GM04503 (cell line): Measurements from ENCODE around the gene LPCAT1.
"Not testable (repeated sequence)": the region's sequence is repeated elsewhere in the genome, so short reads cannot be mapped to it uniquely, and the experiment has no call there.

Experiments
- DNase-seq: peaks from one replicate; pipeline ENCODE4 v3.0.0-alpha.2; 2012; ENCODE audit warnings: low read depth

LPCAT1 gene

DNA sequence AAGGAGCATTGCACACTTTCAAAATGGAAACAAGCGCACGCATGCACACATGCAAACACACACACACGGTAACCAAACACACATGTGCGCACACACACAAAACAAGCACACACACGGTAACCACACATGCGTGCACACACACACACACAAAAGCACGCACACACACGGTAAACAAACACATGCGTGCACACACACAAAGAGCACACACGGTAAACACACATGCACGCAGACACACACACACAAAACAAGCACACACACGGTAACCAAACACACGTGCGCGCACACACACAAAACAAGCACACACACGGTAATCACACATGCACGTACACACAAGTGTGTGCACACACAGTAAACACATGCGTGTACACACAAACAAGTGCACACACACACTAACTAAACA is 59.2 kb downstream of the LPCAT1 start:
- no peak for DNase-seq

- DNase-seq = no peak
Measured at GRCh38 chr5:1464096-1464446, 59.7 kb downstream of the LPCAT1 start.

GRCh38 chr5:1463326-1464095 is 60.2 kb downstream of the LPCAT1 start:
- no peak for DNase-seq

GRCh38 chr5:1462358-1462757 is 61.4 kb downstream of the LPCAT1 start:
- DNase-seq = no peak

DNA sequence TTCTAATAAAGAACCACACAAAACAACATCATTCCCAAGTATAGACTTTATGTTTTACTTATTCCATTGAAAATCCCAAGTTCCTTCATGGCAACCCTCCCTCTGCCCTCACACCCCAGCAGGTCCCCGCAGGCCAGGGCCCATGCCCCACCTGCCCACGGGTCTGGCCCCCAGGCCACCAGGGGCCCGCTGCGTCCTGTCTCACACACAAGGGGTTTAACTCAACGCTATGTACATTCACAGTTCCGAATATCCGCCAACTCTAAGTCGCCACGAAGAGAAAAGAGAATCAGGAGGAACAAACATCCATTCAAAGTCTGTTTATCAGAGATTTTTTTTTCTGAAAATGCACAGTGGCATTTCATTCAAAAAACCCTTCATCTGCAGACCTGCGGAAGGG is 62.4 kb downstream of the LPCAT1 start:
- no peak for DNase-seq

GRCh38 chr5:1460054-1460682 is 63.6 kb downstream of the LPCAT1 start:
- DNase-seq = no peak

DNA sequence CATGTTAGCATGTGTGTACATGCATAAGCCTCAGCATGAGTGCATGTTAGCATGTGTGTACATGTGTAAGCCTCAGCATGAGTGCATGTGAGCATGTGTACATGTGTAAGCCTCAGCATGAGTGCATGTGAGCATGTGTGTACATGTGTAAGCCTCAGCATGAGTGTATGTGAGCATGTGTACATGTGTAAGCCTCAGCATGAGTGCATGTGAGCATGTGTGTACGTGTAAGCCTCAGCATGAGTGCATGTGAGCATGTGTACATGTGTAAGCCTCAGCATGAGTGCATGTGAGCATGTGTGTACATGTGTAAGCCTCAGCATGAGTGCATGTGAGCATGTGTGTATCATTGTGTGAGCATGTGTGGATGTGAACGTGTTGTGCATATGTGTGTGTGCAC is 64.3 kb downstream of the LPCAT1 start:
- not testable (repeated sequence) for DNase-seq

- not testable (repeated sequence) for DNase-seq
Measured at GRCh38 chr5:1456110-1456881, 67.5 kb downstream of the LPCAT1 start.

- no peak for DNase-seq
Measured at GRCh38 chr5:1453613-1454012, 70.1 kb downstream of the LPCAT1 start.

- DNase-seq = no peak
Measured at GRCh38 chr5:1449081-1449630, 74.6 kb downstream of the LPCAT1 start.

- DNase-seq = no peak
Measured at GRCh38 chr5:1448511-1449011, 75.2 kb downstream of the LPCAT1 start.

DNA sequence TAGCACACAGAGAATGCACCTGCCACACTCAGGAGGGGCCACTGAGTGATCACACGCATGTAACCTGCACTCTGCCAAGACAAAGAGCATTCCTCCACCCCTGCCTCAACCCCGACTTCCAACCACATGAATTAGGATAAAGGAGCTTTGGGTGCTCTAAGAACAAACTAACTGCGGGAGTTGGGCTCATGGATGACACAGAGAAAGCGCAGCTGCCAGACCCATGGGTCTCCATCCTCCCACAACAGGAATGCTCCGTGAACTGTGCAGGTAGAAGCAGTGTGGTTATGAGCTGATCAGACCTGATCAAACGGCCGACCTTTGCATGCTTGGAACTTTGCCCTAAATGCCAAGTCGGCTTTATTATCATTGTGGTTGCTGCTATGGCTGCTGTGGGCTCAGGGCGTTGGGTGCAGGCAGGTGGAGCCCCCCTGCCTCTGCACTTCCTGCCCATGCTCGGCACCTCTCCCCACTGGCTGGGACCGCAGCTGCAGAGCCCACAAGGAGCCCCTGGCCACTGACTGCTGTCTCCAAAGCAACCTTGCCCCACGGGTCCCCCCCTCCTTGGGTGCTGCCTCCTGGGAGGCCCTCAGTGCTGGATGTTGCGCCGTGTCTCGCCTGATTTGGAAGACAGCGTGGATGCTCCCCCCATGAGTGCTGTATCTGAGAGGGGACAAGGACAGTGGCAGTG is 75.9 kb downstream of the LPCAT1 start:
- no peak for DNase-seq

DNA sequence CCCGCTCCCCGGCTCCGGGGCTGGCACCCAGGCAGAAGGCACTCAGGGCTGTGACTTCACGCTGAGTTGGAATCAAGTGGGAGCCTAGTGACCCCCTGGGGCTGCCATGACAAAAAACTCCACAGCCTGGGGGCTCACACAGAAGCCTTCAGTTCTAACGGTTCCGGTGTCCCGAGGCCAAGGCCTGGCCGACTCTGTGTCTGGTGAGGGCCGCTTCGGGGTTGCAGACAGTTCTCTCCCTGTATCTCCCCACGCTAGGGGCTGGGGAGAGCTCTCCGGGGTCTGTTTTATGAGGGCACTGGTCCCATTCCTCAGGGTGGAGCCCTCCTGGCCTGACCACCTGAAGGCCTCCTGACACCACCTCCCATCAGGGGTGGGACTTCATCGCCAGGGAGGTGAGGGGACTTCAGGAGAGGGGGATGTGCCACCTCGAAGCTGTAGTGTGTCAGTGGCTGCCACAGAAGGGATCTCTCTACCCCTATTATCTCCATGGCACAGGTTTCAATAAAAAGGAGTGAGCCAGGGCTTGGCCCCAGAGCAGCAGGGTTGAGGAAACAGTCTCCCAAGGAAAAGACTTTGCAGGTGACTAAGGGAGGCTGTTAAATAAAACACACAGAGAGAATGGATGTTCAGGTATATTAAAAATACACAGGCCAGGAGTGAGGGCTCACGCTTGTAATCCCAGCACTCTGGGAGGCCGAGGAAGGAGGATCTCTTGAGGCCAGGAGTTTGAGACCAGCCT is 77.0 kb downstream of the LPCAT1 start:
- no peak for DNase-seq

GRCh38 chr5:1445689-1446601 is 77.8 kb downstream of the LPCAT1 start:
- DNase-seq = no peak

DNA sequence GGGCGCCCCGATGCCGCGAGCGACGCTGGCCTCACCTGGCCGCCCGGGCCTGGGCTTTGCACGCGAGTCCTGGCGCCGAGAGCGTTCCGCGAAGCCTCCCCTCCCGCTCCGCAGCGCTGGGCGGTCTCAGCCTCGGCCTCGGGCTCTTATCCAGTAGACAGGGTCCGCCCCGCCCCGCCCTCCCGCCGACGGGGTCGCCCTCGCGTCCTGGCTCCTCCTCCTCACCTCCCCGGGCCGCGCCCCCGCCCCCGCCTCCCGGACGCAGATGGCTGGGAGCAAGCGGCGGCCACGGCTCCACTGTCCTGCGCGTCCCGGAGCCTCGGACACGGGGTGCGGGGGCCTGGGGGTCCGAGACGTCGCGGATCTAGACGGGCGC is 78.5 kb downstream of the LPCAT1 start, which contains the start of gene SLC6A3:
Gene SLC6A3, minus strand, starts transcription at position 128 of the 376 bp plus-strand sequence. CDS start 2,243 bp downstream, outside the sequence.
- DNase-seq = no peak

DNA sequence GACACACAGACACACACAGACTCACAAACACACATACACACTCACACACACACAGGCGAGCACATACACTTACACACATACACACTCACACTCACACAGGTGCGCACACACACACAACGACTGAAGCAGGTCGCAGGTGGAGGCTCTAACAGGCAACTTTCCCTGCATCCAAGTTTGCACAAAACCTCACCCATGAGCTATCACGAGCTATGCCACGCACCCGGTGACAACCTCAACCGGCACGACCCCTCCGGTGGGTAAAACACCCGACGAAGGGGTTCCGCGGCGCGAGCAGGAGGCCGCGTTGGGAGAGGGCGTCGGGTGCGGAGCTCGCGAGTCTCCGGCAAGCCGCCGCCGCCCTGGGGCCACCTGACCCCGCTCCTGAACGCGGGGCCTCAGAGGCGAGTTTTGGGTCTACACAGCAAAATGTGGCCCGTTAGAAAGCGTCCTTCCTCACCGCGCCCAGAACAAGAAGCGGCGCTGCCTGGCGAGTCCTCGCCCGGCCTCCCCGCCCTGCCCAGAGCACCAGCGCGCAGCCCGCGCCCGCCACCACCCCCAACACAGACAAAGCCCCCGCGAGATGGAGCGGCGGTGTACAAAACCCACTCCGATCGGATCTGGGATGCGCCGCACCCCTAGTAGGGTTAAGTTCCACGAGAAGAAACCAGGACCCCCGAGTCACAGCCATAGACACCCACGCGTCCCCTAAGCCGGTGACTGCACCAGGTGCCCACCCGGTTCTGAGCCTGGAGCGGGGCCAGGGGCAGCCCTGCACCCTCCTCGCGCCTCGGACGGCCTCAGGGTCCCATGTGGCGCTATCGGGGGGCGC is 79.2 kb downstream of the LPCAT1 start:
- DNase-seq = no peak

- no peak for DNase-seq
Measured at GRCh38 chr5:1443991-1444360, 79.8 kb downstream of the LPCAT1 start.

GRCh38 chr5:1443171-1443570 is 80.6 kb downstream of the LPCAT1 start:
- DNase-seq = no peak
